Astrocyte (in vitro differentiated cells and primary cell): ENCODE results near the gene SPTBN1. TPM values are rescaled to one million over a fixed set of nuclear protein-coding genes. Genes with fewer than 3 reads are reported as not detected.

Experiments
- DNase-seq: peaks from one replicate; pipeline ENCODE4 v3.0.0-alpha.2; 2010; ENCODE audit warnings: low read depth
- FAIRE-seq: peaks from 2 replicates; lab custom pipeline; 2011; peaks lifted over from hg19 to GRCh38; lab: Jason Lieb, UNC
- H2AFZ ChIP-seq: 2 replicates; pipeline ENCODE4 v1.6.0; 2012; ENCODE audit warnings: low read depth, low read length, inconsistent platforms
- H3K27ac ChIP-seq: 2 replicates; pipeline ENCODE4 v1.5.1; 2011; ENCODE audit warnings: low read depth, low read length, inconsistent platforms
- H3K27me3 ChIP-seq: 2 replicates; pipeline ENCODE4 v1.6.0; 2011; ENCODE audit warnings: low read length, inconsistent platforms; ENCODE audit not compliant: insufficient read depth
- H3K36me3 ChIP-seq: 2 replicates; pipeline ENCODE4 v1.5.1; 2011; ENCODE audit warnings: low read length, inconsistent platforms; ENCODE audit not compliant: insufficient read depth
- H3K4me1 ChIP-seq: 2 replicates; pipeline ENCODE4 v1.5.1; 2011; ENCODE audit warnings: low read length, inconsistent platforms; ENCODE audit not compliant: insufficient read depth
- H3K4me2 ChIP-seq: 2 replicates; pipeline ENCODE4 v1.6.0; 2012; ENCODE audit warnings: low read length, inconsistent platforms
- H3K4me3 ChIP-seq: 2 replicates; pipeline ENCODE4 v1.5.1; 2011; ENCODE audit warnings: low read depth, mild to moderate bottlenecking, low read length, inconsistent platforms; ENCODE audit not compliant: insufficient read depth
- H3K79me2 ChIP-seq: 2 replicates; pipeline ENCODE4 v1.6.0; 2012; ENCODE audit warnings: mild to moderate bottlenecking, low read length, inconsistent platforms; ENCODE audit not compliant: insufficient read depth
- H3K9ac ChIP-seq: 2 replicates; pipeline ENCODE4 v1.6.0; 2012; ENCODE audit warnings: mild to moderate bottlenecking, low read length, inconsistent platforms
- H3K9me3 ChIP-seq: 2 replicates; pipeline ENCODE4 v1.5.1; 2012; ENCODE audit warnings: low read depth, mild to moderate bottlenecking, low read length, inconsistent platforms; ENCODE audit not compliant: insufficient read depth
- H4K20me1 ChIP-seq: 2 replicates; pipeline ENCODE4 v1.6.0; 2012; ENCODE audit warnings: low read length, inconsistent platforms; ENCODE audit not compliant: insufficient read depth
- H3K27ac Mint-ChIP-seq: one replicate; pipeline ENCODE4 v1.8.0; 2021; ENCODE audit warnings: mild to moderate bottlenecking, mixed read lengths; ENCODE audit not compliant: unreplicated experiment
- H3K27me3 Mint-ChIP-seq: one replicate; pipeline ENCODE4 v1.8.0; 2021; ENCODE audit warnings: low read depth, mixed read lengths; ENCODE audit not compliant: unreplicated experiment
- H3K36me3 Mint-ChIP-seq: one replicate; pipeline ENCODE4 v1.8.0; 2021; ENCODE audit warnings: low read depth, mixed read lengths; ENCODE audit not compliant: unreplicated experiment
- H3K4me1 Mint-ChIP-seq: one replicate; pipeline ENCODE4 v1.8.0; 2021; ENCODE audit warnings: low read depth, mixed read lengths; ENCODE audit not compliant: unreplicated experiment
- H3K4me3 Mint-ChIP-seq: one replicate; pipeline ENCODE4 v1.8.0; 2021; ENCODE audit warnings: mild to moderate bottlenecking, moderate library complexity, mixed read lengths; ENCODE audit not compliant: unreplicated experiment
- H3K9me3 Mint-ChIP-seq: one replicate; pipeline ENCODE4 v1.8.0; 2021; ENCODE audit warnings: mild to moderate bottlenecking, mixed read lengths; ENCODE audit not compliant: unreplicated experiment
- CTCF ChIP-seq: IDR thresholded peaks from 2 replicates; pipeline ENCODE4 v1.5.1; 2011; ENCODE audit warnings: low read depth, mild to moderate bottlenecking, inconsistent platforms, low read length, moderate library complexity; ENCODE audit not compliant: insufficient read depth
- EZH2 ChIP-seq: IDR thresholded peaks from 2 replicates; pipeline ENCODE4 v1.6.1; 2012; ENCODE audit warnings: mild to moderate bottlenecking, low read length, inconsistent platforms; ENCODE audit not compliant: insufficient read depth
- total RNA-seq: library from RNA; stranded (reverse); gene quantifications from 2 replicates; pipeline ENCODE4 v1.2.1, GENCODE V29; 2021

The SPTBN1 gene
- total RNA-seq, 1 donor from 2014 or later, result 311 TPM

- Histone ChIP-seq H3K9ac (no peak overlapping the region), H3K27ac (no peak overlapping the region), H3K27me3 (no peaks in the 10 kb centered on the region), H3K4me2 (no peak overlapping the region), H3K79me2 (no peaks in the 10 kb centered on the region), H3K9me3 (no peaks in the 10 kb centered on the region), H4K20me1 (no peaks in the 10 kb centered on the region), H3K4me3 (no peak overlapping the region), H3K4me1 (no peaks in the 10 kb centered on the region), H2AFZ (no peak overlapping the region), H3K36me3 (no peaks in the 10 kb centered on the region)
- Mint-ChIP-seq H3K36me3 (no peaks in the 10 kb centered on the region), H3K4me3 (no peak overlapping the region), H3K27ac (no peak overlapping the region), H3K9me3 (no peaks in the 10 kb centered on the region), H3K4me1 (peaks cover 2% of the 10 kb centered on the region), H3K27me3 (peaks cover 2% of the 10 kb centered on the region)
- DNase-seq (no peak), FAIRE-seq (no peak)
- TF ChIP-seq EZH2 (no peak), CTCF (no peak)
Measured at GRCh38 chr2:54432251-54433015, 23.7 kb upstream of the SPTBN1 start.

GRCh38 chr2:54434229-54434628, 21.9 kb upstream of the SPTBN1 start:
- H3K27ac ChIP-seq, result no peak overlapping the region
- DNase-seq (no peak), FAIRE-seq (no peak)
- no peaks in the 10 kb centered on the region for H3K9me3 Mint-ChIP-seq
- H3K4me3 ChIP-seq, result no peak overlapping the region
- no peaks in the 10 kb centered on the region for H3K36me3 Mint-ChIP-seq
- H2AFZ ChIP-seq, result no peak overlapping the region
- no peak overlapping the region for H3K4me3 Mint-ChIP-seq
- H4K20me1 ChIP-seq, result no peaks in the 10 kb centered on the region
- no peaks in the 10 kb centered on the region for H3K9me3 ChIP-seq
- H3K27ac Mint-ChIP-seq, result no peak overlapping the region
- TF ChIP-seq EZH2 (no peak), CTCF (no peak)
- H3K27me3 ChIP-seq, result no peaks in the 10 kb centered on the region
- no peaks in the 10 kb centered on the region for H3K27me3 Mint-ChIP-seq
- H3K9ac ChIP-seq, result no peak overlapping the region
- no peaks in the 10 kb centered on the region for H3K4me1 ChIP-seq
- no peak overlapping the region for H3K4me2 ChIP-seq
- no peaks in the 10 kb centered on the region for H3K79me2 ChIP-seq
- H3K4me1 Mint-ChIP-seq, result peaks cover 2% of the 10 kb centered on the region
- no peaks in the 10 kb centered on the region for H3K36me3 ChIP-seq

- H2AFZ ChIP-seq, result no peak overlapping the region
- no peak overlapping the region for H3K4me3 ChIP-seq
- FAIRE-seq (no peak), DNase-seq (no peak)
- no peak for TF ChIP-seq EZH2
- no peak for TF ChIP-seq CTCF
- H3K4me2 ChIP-seq, result no peak overlapping the region
- Mint-ChIP-seq H3K4me1 (peaks cover 2% of the 10 kb centered on the region), H3K27me3 (no peaks in the 10 kb centered on the region), H3K27ac (no peak overlapping the region), H3K9me3 (no peaks in the 10 kb centered on the region), H3K36me3 (no peaks in the 10 kb centered on the region), H3K4me3 (no peak overlapping the region)
- no peaks in the 10 kb centered on the region for H3K4me1 ChIP-seq
- H3K36me3 ChIP-seq, result no peaks in the 10 kb centered on the region
- H3K27me3 ChIP-seq, result no peaks in the 10 kb centered on the region
- no peak overlapping the region for H3K9ac ChIP-seq
- H3K79me2 ChIP-seq, result no peaks in the 10 kb centered on the region
- H4K20me1 ChIP-seq, result no peaks in the 10 kb centered on the region
- H3K27ac ChIP-seq, result no peak overlapping the region
- H3K9me3 ChIP-seq, result no peaks in the 10 kb centered on the region
Measured at GRCh38 chr2:54434711-54435110, 21.4 kb upstream of the SPTBN1 start.
